ENCODE data around the gene BMP8A. TPM values are rescaled to one million over a fixed set of nuclear protein-coding genes. Genes with fewer than 3 reads are reported as not detected.

BMP8A gene
- total RNA-seq, 3 donors from 2014 or later: 0.33 TPM; not detected in 2

GRCh38 chr1:39571178-39571483, 79.7 kb downstream of the BMP8A start:
- Histone ChIP-seq H3K4me3 (no peak overlapping the region), H3K9me3 (no peaks in the 10 kb centered on the region), H3K36me3 (peaks cover 6% of the 10 kb centered on the region), H3K27me3 (no peaks in the 10 kb centered on the region), H3K27ac (no peak overlapping the region), H3K4me1 (peaks cover 8 to 19% of the 10 kb centered on the region in 2 donors)
- DNase-seq (ENCODE audit: low spot score in 2 of 2): no peak
- intact Hi-C loops (cut with DNase I; ENCODE audit: low total_unique reads): no loop called here
- TF ChIP-seq CTCF (IDR thresholded peaks at IDR 0.05) (no peak), POLR2AphosphoS5 (IDR thresholded peaks at IDR 0.05) (no peak), POLR2A (IDR thresholded peaks at IDR 0.05) (no peak)

- H3K27me3 ChIP-seq: no peaks in the 10 kb centered on the region
- H3K4me1 ChIP-seq: peaks cover 8 to 19% of the 10 kb centered on the region in 2 donors
- H3K36me3 ChIP-seq: peaks cover 6% of the 10 kb centered on the region
- TF ChIP-seq CTCF (IDR thresholded peaks at IDR 0.05) (no peak), POLR2AphosphoS5 (IDR thresholded peaks at IDR 0.05) (no peak), POLR2A (IDR thresholded peaks at IDR 0.05) (no peak)
- H3K27ac ChIP-seq: no peak overlapping the region
- no peak for DNase-seq (ENCODE audit: low spot score in 2 of 2)
- no peak overlapping the region for H3K4me3 ChIP-seq
- H3K9me3 ChIP-seq: no peaks in the 10 kb centered on the region
- intact Hi-C loops (cut with DNase I; ENCODE audit: low total_unique reads): no loop called here
Measured at GRCh38 chr1:39572379-39573096, 81.1 kb downstream of the BMP8A start.

DNA sequence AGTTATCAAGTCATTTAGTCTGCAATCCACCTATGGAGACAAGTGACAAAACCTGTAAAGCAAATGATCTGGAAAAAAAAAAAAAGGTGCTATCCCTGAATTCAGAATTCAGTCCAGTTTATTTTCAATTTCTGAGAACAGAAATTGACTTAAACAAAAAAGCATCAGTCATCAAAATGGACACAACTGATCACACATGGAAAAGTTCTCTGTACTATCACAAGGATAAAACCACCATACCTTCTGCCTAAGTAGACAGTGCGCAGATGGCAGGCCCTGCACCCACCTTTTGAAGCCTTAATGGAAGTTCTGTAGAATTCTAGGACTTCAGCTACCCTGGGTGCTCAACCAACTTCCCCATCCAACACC, 81.6 kb downstream of the BMP8A start:
- no peak overlapping the region for H3K27ac ChIP-seq
- peaks cover 8 to 19% of the 10 kb centered on the region in 2 donors for H3K4me1 ChIP-seq
- no peak for DNase-seq (ENCODE audit: low spot score in 2 of 2)
- H3K9me3 ChIP-seq: no peaks in the 10 kb centered on the region
- TF ChIP-seq POLR2A (IDR thresholded peaks at IDR 0.05) (no peak), POLR2AphosphoS5 (IDR thresholded peaks at IDR 0.05) (no peak), CTCF (IDR thresholded peaks at IDR 0.05) (no peak)
- H3K27me3 ChIP-seq: no peaks in the 10 kb centered on the region
- peaks cover 6% of the 10 kb centered on the region for H3K36me3 ChIP-seq
- intact Hi-C loops (cut with DNase I; ENCODE audit: low total_unique reads): no loop called here
- peak overlapping the region in 1 of 3 donors; percentile 91 for H3K4me3 ChIP-seq

DNA sequence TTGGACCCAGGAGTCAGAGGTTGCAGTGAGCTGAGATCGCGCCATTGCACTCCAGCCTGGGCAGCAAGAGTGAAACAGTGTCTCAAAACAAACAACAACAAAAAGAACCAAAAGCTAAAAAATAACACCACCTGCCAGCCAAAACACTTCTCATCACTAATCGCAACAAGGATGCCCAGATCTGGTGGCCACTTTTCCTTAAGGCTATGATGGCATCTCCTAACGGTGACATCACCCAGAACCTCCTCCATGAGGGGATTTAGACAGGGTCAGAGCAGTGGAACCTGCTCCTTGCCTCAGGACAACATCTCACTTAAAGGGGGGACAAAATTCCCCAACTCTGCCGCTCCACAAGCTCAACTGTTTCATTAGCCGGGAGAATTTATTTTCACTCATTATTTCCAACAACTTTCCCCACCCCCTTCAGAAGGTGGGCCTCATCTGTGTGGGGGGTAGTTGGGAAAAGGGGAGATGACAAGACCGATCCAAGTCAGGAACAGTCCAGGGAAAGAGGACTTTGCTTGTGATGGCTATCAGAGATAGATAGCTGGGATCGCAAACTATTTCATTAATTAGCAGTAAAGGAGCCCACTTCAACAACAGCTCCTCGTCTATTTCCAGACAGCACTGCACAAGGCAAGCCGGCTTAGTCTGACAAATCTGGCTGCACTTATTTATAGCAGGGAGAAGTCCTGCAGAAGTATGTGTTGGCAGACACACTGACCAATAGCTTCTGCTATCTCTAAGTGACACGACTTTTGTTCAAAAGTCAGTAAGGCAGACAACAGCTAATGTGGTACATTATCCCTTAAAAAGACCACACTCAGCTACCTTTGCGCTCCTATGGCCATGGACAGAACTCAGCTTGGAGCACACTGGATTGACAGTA, 82.5 kb downstream of the BMP8A start:
- no peaks in the 10 kb centered on the region for H3K27me3 ChIP-seq
- peak overlapping the region; percentile 77 to 93 (median 91) for H3K4me3 ChIP-seq
- no peak for DNase-seq (ENCODE audit: low spot score in 2 of 2)
- TF ChIP-seq POLR2AphosphoS5 (IDR thresholded peaks at IDR 0.05) (no peak), CTCF (IDR thresholded peaks at IDR 0.05) (no peak), POLR2A (IDR thresholded peaks at IDR 0.05) (no peak)
- H3K9me3 ChIP-seq: no peaks in the 10 kb centered on the region
- H3K27ac ChIP-seq: no peak overlapping the region
- H3K36me3 ChIP-seq: peaks cover 6% of the 10 kb centered on the region
- peaks cover 8 to 19% of the 10 kb centered on the region in 2 donors for H3K4me1 ChIP-seq
- intact Hi-C loops (cut with DNase I; ENCODE audit: low total_unique reads): no loop called here

- intact Hi-C loops (cut with DNase I; ENCODE audit: low total_unique reads): no loop called here
- Histone ChIP-seq H3K9me3 (no peaks in the 10 kb centered on the region), H3K36me3 (peaks cover 6% of the 10 kb centered on the region), H3K27me3 (no peaks in the 10 kb centered on the region), H3K4me1 (peaks cover 8 to 19% of the 10 kb centered on the region in 2 donors), H3K27ac (peak overlapping the region; percentile 79 to 85), H3K4me3 (peak overlapping the region; percentile 77 to 93 (median 91))
- DNase-seq (ENCODE audit: low spot score in 2 of 2): no peak
- TF ChIP-seq POLR2AphosphoS5 (IDR thresholded peaks at IDR 0.05) (no peak), CTCF (IDR thresholded peaks at IDR 0.05) (no peak), POLR2A (IDR thresholded peaks at IDR 0.05) (no peak)
Measured at GRCh38 chr1:39574646-39575045, 83.2 kb downstream of the BMP8A start.
